Purkinje cell (primary cell): Measurements from ENCODE around the gene ZNF750. TPM values are rescaled to one million over a fixed set of nuclear protein-coding genes. Genes with fewer than 3 reads are reported as not detected.

Experiments
- polyA plus RNA-seq: library from polyadenylated mRNA; unstranded; fragments of >200 nt; fragmentation: Nextera tagmentation; gene quantifications from 2 replicates; pipeline ENCODE4 v1.2.1, GENCODE V29; 2014

The ZNF750 gene
- polyA plus RNA-seq = not detected in 2 replicates

GRCh38 chr17:82839617-82840292, at the start of gene ZNF750:
Gene ZNF750, minus strand, starts transcription at chr17:82840022. Its CDS starts 7,568 bp downstream, at chr17:82832454.

Other genes with a start within 250 kb of the ZNF750 start
- gene WDR45B, start 191.6 kb downstream of the ZNF750 start, polyA plus RNA-seq = 9.6 and 12.0 TPM in 2 replicates
- 6.7 and 14.4 TPM in 2 replicates for gene RAB40B, start 141.3 kb downstream of the ZNF750 start, polyA plus RNA-seq
- gene FN3KRP, start 123.3 kb downstream of the ZNF750 start, polyA plus RNA-seq = 11.7 and 15.5 TPM in 2 replicates
- 0.91 TPM in 1 of 2 replicates, not detected in the other for gene FN3K, start 104.4 kb downstream of the ZNF750 start, polyA plus RNA-seq
- gene TBCD, start 88.0 kb downstream of the ZNF750 start, polyA plus RNA-seq = 58.6 and 64.5 TPM in 2 replicates
- gene METRNL, start 239.6 kb upstream of the ZNF750 start, polyA plus RNA-seq = 0.34 and 0.63 TPM in 2 replicates